ENCODE results near the gene EVX2.

EVX2 gene

DNA sequence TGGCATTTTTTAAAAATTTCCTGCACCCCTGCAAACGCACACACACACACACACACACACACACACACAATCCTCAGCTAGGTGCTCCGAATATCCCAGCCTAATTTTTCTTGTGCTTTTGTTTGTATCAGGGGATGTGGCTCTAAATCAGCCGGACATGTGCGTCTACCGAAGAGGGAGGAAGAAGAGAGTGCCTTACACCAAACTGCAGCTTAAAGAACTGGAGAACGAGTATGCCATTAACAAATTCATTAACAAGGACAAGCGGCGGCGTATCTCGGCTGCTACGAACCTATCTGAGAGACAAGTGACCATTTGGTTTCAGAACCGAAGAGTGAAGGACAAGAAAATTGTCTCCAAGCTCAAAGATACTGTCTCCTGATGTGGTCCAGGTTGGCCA is 10.6 kb upstream of the EVX2 start:
- no peak for DNase-seq

DNA sequence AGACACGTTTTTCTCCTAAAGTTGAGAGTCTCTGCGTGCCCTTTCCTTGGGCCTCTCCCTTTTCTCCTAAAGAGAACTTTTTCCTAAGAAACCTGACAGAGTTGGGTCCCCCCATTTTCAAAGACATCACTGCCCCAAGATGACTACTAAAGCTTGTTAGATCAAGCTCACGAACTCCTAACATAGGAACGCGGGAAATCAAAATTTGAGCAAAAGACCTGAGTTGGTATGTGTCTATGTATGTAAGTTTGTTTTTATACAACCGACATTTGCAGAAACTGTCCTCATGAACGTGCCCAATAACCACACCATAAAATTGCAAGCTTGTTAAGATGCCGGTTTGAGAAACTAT is 10.1 kb upstream of the EVX2 start:
- DNase-seq = no peak

DNA sequence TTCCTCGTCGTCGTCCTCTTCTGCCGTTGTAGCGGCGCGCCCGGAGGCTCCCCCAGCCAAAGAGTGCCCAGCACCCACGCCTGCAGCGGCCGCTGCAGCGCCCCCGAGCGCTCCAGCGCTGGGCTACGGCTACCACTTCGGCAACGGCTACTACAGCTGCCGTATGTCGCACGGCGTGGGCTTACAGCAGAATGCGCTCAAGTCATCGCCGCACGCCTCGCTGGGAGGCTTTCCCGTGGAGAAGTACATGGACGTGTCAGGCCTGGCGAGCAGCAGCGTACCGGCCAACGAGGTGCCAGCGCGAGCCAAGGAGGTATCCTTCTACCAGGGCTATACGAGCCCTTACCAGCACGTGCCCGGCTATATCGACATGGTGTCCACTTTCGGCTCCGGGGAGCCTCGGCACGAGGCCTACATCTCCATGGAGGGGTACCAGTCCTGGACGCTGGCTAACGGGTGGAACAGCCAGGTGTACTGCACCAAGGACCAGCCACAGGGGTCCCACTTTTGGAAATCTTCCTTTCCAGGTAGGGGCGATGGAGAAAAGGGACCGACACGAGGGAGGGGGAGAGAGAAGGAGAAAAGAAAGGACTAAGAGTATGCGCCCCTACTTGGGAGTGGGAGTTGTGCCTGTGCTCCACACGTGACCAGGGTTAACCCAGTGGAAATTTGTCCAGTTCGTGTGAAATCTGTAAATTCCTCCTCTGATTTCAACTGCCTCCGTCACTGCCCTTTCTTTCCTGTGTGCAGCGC is 9.6 kb upstream of the EVX2 start:
- DNase-seq = no peak

DNA sequence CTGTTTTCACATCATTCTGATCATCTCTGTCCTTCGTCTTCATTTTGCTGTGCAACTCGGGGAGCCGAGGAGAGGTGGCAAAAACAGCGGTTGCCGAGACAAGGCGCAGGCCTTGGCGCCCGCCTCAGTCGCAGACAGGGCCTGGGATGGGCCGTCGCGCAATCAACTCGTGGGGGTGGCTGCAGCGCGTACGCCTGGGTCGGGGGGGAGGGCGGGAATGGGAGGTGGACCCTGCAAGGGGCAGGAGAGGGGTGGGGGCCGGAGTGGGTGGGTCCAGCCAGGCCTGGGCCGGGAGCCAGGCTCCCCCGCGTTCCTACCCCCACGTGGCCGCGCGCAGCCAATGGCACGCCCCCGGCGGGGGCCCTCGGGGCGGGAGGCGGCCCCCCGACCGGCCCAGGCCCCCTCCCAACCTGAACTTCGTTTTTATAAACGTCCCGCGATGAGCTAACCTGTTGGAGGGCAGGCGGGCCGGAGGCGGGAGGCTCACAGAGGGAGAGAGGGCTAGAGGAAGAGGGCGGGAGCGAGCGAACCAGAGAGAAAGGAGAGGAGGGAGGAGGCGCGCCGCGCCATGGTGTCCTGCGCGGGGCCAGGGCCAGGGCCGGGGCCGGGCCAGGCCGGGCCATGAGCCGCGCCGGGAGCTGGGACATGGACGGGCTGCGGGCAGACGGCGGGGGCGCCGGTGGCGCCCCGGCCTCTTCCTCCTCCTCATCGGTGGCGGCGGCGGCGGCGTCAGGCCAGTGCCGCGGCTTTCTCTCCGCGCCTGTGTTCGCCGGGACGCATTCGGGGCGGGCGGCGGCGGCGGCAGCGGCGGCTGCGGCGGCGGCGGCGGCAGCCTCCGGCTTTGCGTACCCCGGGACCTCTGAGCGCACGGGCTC is 8.7 kb upstream of the EVX2 start, which contains the start of gene HOXD13:
Gene HOXD13, plus strand, starts transcription at position 452 of the 875 bp plus-strand sequence. Its CDS starts 170 bp downstream, at position 622.
- DNase-seq = no peak

DNA sequence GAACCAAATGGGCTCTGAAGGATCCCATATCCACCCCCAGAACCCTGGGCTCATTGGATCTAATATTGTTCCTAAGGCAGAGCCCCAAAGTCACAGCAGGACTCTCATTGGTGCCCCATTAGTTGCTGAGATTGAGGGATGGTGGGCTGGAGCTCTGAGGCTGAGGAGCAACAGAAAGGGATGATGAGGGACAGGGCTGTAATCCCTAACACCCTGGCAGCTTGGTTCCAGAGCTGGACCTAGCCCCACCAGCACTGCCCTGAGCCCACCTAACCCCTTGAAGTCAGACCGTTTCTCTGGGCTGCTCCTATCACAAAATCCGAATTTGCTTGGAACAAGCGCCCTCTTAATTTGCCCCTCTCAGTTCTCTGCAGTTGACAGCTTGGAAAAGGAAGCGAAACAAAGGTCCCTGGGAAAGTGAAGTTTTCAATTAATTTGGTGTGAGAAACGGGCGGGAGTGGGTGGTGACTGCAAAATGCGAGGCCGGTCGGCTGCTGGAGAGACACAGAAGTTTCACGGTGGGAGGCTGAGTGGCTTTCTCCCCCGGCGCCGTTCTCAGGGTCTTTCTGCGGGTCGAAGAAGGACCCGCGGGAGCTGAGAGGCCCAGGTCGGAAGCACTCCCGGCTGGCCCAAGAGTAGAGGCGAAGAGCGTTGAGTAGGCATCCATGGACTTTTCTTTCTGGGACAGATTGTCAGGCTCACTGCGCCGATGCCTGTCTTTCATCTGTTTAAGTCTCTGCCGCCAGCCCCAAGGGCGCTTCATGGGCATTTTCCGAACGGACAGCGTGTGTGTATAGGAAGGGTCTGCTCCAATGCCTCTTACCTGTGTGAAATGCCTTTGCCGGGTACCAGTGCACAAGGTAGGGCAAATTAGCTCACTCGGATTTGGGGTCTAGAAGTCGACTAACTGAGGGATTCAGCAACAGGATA is 7.8 kb upstream of the EVX2 start:
- no peak for DNase-seq

DNA sequence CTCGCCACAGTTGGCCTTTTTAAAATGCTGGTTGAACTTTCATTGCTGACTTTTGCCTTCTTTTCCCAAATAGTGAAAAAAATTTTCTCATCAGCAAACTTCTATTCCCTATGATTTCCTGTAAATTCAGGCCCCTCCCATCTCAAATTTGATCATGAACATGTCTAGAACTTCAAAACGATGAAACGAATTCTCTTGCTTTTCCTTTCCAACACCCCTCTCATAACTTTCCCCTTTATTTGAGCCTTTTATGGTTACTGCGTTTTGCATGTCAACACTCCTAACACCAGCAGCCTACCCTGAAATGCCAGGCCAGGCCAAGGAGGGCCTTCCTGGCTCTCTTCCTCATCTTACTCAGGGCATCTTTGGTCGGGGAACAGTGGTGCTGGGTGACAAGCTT is 7.1 kb upstream of the EVX2 start:
- DNase-seq = no peak

DNA sequence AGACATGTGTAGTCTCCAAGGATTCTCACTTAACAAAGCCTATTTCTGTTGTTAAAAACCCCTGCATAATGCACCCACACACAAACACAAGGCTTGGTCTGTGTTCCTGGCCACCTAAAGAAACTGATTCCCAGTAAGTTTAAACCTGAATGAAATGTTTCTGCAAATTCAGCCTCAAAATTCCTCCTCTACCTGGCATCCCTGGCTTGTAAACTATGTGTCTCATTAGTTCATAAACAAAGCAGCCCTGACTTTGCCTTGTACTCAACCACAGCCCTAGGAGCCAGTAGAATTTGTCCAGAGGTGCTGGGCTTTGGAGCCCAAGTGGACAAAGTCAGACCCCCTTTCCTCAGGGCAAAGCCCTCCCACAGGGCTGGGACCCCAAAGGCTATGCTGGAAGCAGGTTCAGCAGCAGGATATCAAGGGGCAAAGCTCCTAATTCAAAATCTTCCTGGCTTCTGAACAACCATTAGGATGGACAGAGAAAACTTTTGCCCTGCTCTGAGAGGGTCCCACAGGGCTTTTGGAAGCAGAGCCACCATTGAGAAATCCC is 6.2 kb upstream of the EVX2 start:
- DNase-seq = no peak

DNA sequence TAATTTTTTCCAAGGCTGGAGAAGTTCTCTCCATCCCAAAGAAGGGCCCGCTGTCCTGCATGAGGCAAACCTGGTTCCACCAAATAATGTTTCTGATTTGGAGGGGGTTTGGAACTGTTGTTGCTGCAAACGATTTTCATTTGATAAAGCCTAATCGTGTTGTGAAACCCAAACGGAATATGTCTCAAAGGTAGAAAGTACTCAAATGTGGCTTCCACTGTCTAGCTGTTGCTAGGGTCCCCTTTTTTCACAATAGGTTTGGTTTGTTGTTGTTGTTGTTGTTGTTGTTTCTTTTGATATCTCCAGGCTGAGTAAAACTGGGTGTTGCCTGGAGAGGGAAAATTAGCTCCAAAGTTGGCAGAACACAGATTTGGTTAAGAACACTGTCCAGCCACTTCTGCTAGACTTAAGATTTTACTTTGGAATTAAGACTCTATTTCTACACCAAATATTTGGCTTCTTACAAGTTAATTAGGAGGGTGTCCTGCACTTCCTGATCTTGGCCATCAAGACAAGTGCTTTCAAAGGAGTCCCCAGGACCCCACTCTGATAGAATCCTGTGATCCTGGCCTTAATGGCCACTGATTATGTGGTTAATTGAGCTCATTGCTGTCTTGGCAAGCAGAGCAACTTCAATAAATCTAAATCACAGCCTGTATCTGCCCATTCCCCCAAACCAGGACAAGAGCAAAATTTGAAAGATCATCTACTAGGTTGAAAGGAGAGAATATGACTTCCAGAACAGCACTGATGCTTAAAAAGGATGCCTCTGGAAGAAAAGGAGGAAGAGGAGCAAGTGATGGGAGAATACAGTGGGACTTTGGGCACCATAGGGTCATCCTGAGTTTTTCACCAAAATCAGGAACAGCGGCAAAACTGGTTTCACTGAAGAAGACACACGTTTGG is 5.4 kb upstream of the EVX2 start:
- DNase-seq = no peak

DNA sequence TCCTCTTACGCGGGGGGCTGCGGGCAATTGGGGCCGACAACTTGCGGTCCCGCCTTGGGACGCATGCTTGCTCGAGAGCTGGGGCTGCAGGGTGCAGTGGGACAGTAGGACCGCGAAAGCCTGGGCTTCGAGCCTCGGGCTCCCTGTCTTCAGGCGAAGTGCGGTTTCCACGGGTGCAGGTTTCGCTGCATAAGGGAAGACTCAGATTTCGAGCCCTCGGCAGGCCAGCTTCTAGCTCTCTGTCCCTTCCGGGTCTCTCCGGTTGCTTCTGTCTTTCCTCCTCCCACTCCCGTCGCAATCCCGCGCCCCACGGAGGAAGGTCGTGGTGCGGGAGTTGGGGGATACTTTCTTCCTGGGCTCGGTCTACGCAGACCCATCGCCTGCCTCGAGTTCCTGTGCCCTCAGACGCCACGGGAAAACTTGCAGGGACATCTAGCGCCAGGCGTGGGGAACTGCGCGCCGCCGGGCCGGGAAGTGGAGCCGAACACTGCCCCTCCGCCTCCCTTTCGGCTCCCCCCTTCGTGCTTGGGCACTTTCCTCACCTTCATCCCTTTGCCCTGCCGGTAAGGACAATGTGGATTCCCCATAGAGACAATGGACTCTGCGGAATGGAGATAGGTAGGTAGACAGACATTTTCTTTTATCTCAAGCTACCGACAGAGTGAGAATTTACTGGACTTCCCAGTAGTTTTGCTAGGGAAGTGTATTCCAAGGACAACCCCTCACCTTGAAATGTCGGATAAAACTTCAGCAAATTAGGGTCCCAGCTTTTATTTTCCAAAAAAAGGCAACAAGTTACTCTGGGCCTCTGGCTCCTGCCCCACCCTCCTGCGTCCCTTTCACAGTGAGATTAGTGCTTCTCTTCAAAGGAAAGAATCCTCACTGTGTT is 4.5 kb upstream of the EVX2 start:
- peak; percentile 47 for DNase-seq

DNA sequence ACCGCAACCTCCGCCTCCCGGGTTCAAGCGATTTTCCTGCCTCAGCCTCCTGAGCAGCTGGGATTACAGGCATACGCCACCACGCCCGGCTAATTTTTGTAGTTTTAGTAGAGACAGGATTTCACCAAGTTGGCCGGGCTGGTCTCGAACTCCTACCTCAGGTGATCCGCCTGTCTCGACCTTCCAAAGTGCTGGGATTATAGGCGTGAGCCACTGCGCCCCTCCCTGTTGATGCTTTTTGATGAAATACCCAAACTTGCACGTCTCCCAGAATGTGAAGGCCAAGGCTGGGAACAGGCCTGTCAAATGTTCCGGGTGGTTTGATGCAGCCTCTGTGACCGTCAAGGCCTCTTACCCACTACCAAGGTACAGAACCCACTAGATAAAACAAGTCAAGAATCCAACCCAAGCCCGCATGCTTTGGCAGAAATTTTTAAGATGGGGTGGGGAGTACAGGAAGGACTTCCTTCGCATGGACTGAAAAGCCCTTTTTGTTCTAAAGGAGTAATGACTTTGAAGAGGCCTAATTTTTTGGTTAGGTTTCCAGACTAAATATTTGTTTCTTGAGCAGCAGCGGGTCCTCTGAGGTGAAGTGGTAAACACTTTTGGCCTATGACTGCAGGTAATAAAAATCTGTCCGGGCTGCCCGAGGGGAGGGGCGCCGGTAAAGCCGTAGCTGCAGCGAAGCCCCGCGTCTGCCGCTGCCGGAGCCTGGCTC is 3.7 kb upstream of the EVX2 start:
- DNase-seq = no peak

DNA sequence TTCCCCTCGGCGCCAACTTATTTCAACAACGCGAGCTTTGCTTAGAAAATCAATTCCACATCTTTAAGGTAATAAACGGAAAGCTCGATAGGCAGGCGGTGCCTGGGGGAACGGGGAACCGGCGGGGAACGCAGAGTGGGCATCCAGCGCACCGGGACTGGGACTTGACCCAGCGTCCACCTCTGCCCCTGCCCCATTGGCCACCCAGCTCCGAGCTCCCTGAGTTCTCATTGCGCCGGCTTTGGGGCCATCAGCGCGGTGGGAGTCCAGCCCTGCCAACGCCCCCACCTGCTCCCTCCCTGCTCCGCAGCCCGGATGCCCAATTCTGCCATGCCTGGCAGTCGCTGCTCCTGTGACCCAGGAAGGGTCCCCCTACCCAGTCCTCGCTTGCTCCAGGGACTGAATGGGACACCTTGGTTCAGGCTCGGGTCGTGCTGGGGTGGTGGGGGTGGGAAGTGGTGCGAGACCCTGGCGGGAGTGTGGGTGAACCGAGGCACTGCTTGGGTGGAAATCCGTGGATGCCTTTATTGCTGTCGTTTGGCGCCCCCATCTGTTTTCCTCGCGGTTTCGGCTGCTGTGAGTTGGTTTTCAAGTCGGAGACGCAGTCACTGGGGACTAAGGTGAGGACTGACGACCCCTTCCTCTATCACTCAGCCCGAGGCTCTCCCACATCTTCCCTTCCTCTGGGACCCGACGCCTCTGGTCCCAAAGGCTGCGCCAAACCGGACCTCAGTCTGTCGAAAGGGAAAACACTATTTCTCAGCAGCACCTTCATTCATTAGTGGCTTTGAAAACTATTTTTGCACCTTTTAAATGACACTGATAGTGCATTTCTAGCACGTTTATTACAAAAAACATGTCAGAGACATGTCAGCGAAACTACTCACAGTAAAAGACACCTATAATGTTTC is 2.4 kb upstream of the EVX2 start:
- DNase-seq = no peak

DNA sequence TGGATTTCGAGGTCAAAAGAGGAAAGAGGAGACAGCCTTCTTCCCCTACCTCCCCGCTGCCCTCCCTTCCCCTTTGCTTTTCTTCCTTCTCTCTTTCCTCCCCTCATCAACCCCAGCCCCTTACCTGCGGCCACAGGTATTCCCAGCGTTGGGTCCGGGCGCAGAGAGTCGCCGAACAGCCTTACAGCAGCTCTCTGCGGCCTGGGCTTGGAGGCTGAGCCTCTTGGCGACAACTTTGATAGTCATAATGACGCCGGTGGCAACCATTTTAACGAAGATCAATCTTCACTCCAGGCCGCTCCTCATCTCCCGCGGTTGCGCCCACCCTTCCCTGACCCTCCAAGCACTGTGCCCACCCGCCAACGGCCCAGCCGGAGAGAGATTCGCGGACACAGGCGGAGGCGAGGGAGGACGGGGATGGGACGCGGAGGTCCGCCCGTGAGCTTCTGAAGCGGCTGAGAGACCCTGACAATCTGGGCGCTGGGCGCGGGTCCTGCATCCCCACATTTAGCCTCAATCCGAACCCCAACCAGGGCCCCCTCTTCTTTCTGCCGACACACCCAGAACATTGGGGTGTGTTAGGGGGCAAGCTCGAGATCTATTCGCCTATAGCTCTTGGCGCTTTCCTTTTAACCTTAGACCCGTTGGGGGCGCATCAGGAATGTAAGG is 1.5 kb upstream of the EVX2 start:
- no peak for DNase-seq

DNA sequence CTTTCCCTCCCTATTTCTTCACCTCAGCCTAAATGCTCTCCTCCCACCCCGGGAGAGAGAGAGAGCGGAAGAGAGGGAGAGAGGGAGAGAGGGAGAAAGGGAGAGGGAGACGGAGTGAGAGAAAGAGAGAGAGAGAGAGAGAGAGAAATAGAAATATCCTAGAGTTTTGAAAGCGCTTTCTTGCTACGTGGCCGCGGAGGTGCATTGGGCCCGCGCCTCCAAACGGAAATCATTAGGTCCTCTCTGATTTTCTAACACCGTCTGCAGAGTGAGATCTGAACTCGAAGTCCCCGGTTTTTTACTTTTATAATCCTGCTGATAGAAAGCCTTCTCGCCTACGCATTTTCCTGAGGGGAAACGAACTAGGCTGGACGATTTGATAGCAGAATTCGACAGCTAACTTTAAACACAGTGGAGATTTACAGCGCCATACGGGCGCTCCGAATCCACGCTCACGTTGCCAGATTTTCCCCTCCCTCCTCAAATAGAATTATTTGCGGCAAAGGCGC is 903 bp upstream of the EVX2 start:
- DNase-seq = no peak

DNA sequence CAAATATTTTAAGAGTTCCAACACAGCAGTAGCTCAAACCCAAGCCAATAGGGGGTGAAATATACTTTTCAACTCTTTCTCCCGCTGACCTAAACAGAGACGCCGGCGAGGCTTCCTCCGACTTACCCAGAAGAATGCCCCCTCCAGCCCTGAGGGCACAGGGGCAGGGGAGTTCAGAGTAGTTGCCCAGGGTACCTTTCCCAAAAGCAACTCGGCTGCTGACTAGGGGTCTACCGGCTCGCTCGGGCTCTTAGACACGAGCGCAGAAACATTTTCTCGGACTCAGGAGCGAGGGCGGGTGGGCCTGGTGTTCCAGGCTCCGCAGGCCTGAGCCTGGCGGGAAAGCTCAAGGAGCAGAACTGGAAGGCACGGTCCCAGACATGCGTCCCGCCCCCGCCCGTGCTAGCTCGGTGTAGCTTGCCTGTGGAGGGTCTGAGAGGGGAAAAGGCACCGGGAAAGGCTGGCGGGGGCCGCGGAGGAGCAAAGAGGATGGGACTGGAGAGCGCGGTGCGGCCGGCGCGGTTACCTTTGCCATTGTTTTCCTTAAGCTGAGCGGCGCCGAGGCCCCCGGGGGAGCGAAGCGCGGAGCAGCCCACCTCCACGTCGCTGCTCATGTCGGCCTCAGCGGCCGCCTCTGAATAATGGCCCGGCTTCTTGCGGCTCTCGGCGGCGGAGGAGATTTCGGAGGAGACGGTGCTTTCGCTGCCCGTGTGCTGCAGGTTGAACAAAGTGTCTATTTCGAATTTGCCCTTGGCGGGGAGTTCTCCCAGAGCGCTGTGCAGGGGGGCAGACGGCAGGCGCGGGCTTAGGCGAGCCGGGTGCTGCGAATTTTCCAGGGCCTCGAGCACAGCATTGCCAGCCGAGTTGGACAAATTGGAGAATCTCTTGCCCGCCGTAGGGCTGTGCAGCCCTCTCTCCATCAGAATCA is 674 bp downstream of the EVX2 start:
- DNase-seq = no peak

DNA sequence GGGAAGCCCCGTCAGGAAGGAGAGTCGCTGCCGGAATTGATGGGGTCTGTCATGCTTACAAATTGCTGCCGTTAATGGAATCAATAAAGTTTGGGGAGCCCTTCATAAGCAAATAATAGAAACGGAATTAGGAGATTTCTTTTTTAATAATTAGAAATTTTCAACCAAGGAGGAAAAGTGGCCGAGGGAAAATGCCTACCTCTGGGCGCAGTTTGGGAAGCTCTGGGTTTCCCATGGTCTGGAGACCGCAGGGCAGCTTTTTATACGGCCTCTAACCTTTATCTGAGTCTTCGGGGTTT is 1.3 kb downstream of the EVX2 start:
- no peak for DNase-seq

DNA sequence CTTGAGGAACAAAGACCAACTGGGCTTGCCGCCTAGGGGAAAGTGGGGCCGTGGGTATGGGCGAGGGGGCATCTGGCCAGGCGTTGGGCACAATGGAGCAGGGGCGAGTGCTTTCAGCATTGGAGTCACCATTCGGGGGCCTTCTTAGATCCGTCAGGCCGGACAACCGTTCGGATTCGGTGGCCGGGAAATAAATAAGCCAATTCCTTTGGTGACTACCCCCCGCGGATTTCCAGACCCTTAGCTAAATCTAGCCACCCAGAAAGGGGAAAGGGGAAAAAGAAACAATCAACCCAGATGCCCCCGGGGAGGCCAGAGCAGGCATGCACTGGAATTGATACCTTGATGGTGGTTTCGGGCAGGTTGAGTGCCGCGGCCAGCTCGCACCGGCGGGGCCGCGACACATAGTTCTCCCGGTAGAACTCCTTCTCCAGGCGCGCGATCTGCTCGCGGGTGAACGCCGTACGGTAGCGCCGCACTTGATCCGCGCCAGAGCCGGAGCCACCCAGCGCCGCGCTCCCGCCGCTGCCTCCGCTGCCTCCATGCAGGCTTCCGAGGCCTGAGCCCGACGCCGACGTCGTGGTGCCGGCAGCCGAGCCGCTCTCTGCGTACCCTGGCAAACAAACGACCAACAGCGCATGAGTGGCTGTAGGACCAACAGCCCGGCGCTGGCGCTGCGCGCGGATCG is 1.8 kb downstream of the EVX2 start:
- DNase-seq = no peak

All from fibroblast of skin of right biceps (primary cell).